Smooth muscle cell (in vitro differentiated cells): Measurements from ENCODE around the gene ALDH4A1. TPM values are rescaled to one million over a fixed set of nuclear protein-coding genes. Genes with fewer than 3 reads are reported as not detected.

ENCODE experiments used
- DNase-seq: peaks from one replicate; lab custom pipeline; 2025; ENCODE audit not compliant: unreplicated experiment; lab: John Stamatoyannopoulos, UW
- H2AFZ ChIP-seq: fragments of 200-600 bp; sonication (generic); 2 replicates; pipeline ENCODE4 v1.6.0; 2016; ENCODE audit warnings: antibody characterized with exemption, low read depth, mild to moderate bottlenecking
- H3F3A ChIP-seq: fragments of 200-600 bp; sonication (generic); 2 replicates; pipeline ENCODE4 v1.6.0; 2017; ENCODE audit warnings: antibody characterized with exemption, low read depth
- H3K27ac ChIP-seq: fragments of 200-600 bp; sonication (generic); 2 replicates; pipeline ENCODE4 v1.5.1; 2016; ENCODE audit warnings: low read depth, mild to moderate bottlenecking
- H3K27me3 ChIP-seq: fragments of 200-600 bp; sonication (generic); 2 replicates; pipeline ENCODE4 v1.6.1; 2016; ENCODE audit warnings: low read depth, mild to moderate bottlenecking
- H3K36me3 ChIP-seq: fragments of 200-600 bp; sonication (generic); 2 replicates; pipeline ENCODE4 v1.5.1; 2016; ENCODE audit warnings: low read depth
- H3K4me1 ChIP-seq: fragments of 200-600 bp; sonication (generic); 2 replicates; pipeline ENCODE4 v1.5.1; 2016; ENCODE audit warnings: low read depth
- H3K4me2 ChIP-seq: fragments of 200-600 bp; sonication (generic); 2 replicates; pipeline ENCODE4 v1.6.0; 2016; ENCODE audit warnings: mild to moderate bottlenecking
- H3K4me3 ChIP-seq: fragments of 200-600 bp; sonication (generic); 2 replicates; pipeline ENCODE4 v1.5.1; 2016; ENCODE audit warnings: mild to moderate bottlenecking
- H3K79me2 ChIP-seq: fragments of 200-600 bp; sonication (generic); 2 replicates; pipeline ENCODE4 v1.6.0; 2016; ENCODE audit warnings: low read depth, mild to moderate bottlenecking
- H3K9ac ChIP-seq: fragments of 200-600 bp; sonication (generic); 2 replicates; pipeline ENCODE4 v1.6.0; 2016; ENCODE audit warnings: low read depth
- H3K9me3 ChIP-seq: fragments of 200-600 bp; sonication (generic); replicated peaks from 2 replicates; pipeline ENCODE4 v1.5.1; 2016; ENCODE audit warnings: low read depth
- H4K20me1 ChIP-seq: fragments of 200-600 bp; sonication (generic); 2 replicates; pipeline ENCODE4 v1.6.0; 2016; ENCODE audit warnings: low read depth
- WGBS: methylation state at CpG from one replicate; pipeline ENCODE4 v1.1.7; 2016; ENCODE audit warnings: low lambda C conversion rate; 5-methylcytosine and 5-hydroxymethylcytosine counted together
- polyA plus RNA-seq: library from polyadenylated mRNA; unstranded; fragments of >200 nt; fragmentation: Nextera tagmentation; extraction: Ambion mirVana; gene quantifications from 2 replicates; pipeline ENCODE4 v1.2.1, GENCODE V29; 2016
- total RNA-seq: library from RNA; depleted of rRNA; stranded (reverse); fragments of >200 nt; gene quantifications from 2 replicates; pipeline ENCODE4 v1.2.3, GENCODE V29; 2014
- TF ChIP-seq, protein P1 (sequence below): fragments of 200-600 bp; sonication (generic); IDR thresholded peaks from 2 replicates; pipeline ENCODE4 v1.5.1; 2017; ENCODE audit warnings: borderline replicate concordance, mild to moderate bottlenecking, antibody characterized with exemption; ENCODE audit not compliant: insufficient read depth, poor library complexity, severe bottlenecking

The ALDH4A1 gene
- total and polyA plus RNA-seq, 2 experiments from 2014 or later = 4.8 to 7.2 TPM

DNA sequence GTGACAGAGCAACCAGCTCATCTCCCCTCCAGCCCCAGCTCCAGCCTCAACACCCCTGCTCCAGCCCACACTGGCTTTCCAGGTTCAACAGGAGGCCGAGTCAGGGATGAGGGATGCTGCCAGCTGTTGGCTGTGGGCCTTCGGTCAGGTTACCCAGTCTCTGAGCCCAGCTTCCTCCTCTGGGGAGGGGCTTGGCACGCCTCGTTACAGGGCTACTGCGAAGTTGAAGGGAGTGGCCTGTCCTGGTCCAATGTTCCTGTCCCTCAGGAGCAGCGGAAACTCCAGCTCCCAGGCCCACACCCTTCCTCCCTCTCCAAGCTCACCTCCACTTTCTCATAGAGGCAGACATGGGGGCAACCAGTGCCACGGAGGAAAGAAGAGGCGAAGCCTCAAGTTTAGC is 27.8 kb downstream of the ALDH4A1 start:
- no peaks in the 10 kb centered on the region for H3K36me3 ChIP-seq
- no peak overlapping the region for H3K27ac ChIP-seq
- no peaks in the 10 kb centered on the region for H3K9me3 ChIP-seq
- no peak for DNase-seq
- no peak overlapping the region for H3K4me3 ChIP-seq
- no peaks in the 10 kb centered on the region for H3K79me2 ChIP-seq
- no peak overlapping the region for H2AFZ ChIP-seq
- H3F3A ChIP-seq = no peaks in the 10 kb centered on the region
- no peaks in the 10 kb centered on the region for H3K27me3 ChIP-seq
- H4K20me1 ChIP-seq = no peaks in the 10 kb centered on the region
- TF ChIP-seq, protein P1, sequence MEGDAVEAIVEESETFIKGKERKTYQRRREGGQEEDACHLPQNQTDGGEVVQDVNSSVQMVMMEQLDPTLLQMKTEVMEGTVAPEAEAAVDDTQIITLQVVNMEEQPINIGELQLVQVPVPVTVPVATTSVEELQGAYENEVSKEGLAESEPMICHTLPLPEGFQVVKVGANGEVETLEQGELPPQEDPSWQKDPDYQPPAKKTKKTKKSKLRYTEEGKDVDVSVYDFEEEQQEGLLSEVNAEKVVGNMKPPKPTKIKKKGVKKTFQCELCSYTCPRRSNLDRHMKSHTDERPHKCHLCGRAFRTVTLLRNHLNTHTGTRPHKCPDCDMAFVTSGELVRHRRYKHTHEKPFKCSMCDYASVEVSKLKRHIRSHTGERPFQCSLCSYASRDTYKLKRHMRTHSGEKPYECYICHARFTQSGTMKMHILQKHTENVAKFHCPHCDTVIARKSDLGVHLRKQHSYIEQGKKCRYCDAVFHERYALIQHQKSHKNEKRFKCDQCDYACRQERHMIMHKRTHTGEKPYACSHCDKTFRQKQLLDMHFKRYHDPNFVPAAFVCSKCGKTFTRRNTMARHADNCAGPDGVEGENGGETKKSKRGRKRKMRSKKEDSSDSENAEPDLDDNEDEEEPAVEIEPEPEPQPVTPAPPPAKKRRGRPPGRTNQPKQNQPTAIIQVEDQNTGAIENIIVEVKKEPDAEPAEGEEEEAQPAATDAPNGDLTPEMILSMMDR = no peak
- no peak overlapping the region for H3K4me2 ChIP-seq
- no peaks in the 10 kb centered on the region for H3K4me1 ChIP-seq
- H3K9ac ChIP-seq = no peak overlapping the region
- WGBS = 94% methylated on average over 8 of the region's 8 CpGs

DNA sequence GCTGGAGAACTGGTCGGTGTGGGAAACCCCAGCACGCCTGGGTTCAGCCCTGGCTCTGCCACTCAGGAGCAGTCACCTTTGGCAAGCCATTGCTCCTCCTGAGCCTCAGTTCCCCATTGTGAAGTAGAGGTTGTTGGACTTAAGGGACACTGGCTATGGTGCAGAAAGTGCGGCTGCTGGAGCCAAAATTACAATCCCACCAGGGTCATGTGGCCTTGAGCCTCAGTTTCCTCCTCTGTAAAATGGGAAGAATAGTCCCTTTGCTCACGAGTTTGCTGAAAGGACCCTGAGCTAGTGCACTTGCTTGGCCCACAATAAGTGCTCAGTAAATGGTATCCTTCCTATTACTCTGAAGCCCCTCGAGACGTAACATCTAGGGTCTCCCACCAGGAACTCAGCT is 28.3 kb downstream of the ALDH4A1 start:
- Histone ChIP-seq H3F3A (no peaks in the 10 kb centered on the region), H4K20me1 (no peaks in the 10 kb centered on the region), H3K27ac (no peak overlapping the region), H3K4me1 (no peaks in the 10 kb centered on the region), H3K79me2 (no peaks in the 10 kb centered on the region), H3K9me3 (no peaks in the 10 kb centered on the region), H3K4me2 (no peak overlapping the region), H3K4me3 (no peak overlapping the region), H3K27me3 (no peaks in the 10 kb centered on the region), H3K36me3 (no peaks in the 10 kb centered on the region), H3K9ac (no peak overlapping the region), H2AFZ (no peak overlapping the region)
- TF ChIP-seq, protein P1 = no peak
- 74% methylated on average over 6 of the region's 6 CpGs for WGBS
- DNase-seq = no peak

DNA sequence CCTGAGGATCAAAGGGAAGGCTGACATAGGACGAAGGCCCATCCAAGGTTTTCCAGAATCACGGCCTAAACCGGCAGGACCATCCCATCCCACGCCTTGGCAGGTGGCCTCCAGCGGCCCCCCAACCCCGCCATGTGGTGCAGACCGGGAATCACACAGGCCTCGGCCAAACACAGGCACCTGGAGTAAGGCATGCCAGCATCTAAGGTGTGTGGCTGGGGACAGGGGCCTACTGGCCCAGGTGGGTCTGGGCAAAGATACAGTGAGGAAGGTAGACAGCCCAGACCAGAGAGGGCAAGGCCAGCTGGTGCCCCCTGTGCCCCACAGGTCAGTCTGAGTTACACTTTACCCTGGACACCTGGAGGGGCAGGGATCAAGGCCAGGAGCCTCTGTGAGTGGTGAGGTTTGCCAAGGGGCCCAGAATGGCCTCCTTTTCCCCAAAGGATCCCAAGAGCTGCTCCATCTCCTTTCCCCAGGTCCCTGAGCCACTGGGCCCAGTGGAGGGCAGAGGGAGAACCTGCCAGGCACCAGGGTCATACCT is 30.2 kb downstream of the ALDH4A1 start:
- H3K4me3 ChIP-seq = no peak overlapping the region
- WGBS = 83% methylated on average over 8 of the region's 8 CpGs
- H3K27me3 ChIP-seq = no peaks in the 10 kb centered on the region
- no peak overlapping the region for H2AFZ ChIP-seq
- H3K36me3 ChIP-seq = no peaks in the 10 kb centered on the region
- no peaks in the 10 kb centered on the region for H3K4me1 ChIP-seq
- TF ChIP-seq, protein P1 = no peak
- H3K9me3 ChIP-seq = no peaks in the 10 kb centered on the region
- no peaks in the 10 kb centered on the region for H4K20me1 ChIP-seq
- H3K27ac ChIP-seq = no peak overlapping the region
- no peaks in the 10 kb centered on the region for H3F3A ChIP-seq
- no peak overlapping the region for H3K9ac ChIP-seq
- no peak overlapping the region for H3K4me2 ChIP-seq
- no peaks in the 10 kb centered on the region for H3K79me2 ChIP-seq
- DNase-seq = no peak

DNA sequence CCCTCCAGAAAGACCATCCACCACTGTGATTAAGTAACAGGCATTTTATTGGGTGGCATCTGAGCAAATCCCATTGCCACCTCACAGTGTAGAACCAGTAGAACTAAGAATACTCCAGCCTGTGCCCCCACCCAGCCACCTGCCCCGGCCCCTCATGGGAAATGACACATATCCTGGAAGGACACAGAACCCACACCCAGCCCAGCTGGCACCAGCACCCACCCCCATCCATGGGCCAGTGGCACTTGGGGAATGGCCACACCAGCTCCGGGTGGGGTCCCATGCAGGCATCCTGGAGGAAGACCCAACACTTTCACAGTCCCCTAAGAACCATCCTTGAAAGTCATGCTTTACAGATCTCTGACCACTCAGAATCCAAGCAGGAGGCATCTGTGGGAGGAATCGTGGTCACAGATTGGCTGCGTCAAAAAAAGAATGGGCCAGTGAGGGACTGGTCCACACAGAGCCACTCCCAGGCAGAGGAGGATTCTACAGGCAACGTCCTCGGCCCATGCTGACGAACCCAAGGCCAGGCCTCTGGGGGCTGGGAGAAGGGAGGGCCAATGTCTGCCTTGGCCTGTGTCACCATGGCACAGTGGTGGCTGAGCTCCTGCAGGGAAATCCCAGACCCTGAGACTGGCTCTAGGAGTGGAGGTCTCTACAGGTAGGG is 30.8 kb downstream of the ALDH4A1 start:
- TF ChIP-seq, protein P1 = no peak
- Histone ChIP-seq H3K4me3 (no peak overlapping the region), H3K27ac (no peak overlapping the region), H3F3A (no peaks in the 10 kb centered on the region), H3K4me1 (no peaks in the 10 kb centered on the region), H2AFZ (no peak overlapping the region), H3K4me2 (no peak overlapping the region), H3K36me3 (no peaks in the 10 kb centered on the region), H3K9me3 (no peaks in the 10 kb centered on the region), H3K79me2 (no peaks in the 10 kb centered on the region), H3K9ac (no peak overlapping the region), H4K20me1 (no peaks in the 10 kb centered on the region), H3K27me3 (no peaks in the 10 kb centered on the region)
- no peak for DNase-seq
- WGBS = 79% methylated on average over 7 of the region's 7 CpGs
